ENCODE results near the gene PCNA. TPM values are rescaled to one million over a fixed set of nuclear protein-coding genes. Genes with fewer than 3 reads are reported as not detected.

Gene PCNA
- total RNA-seq, 4 donors from 2014 or later = 21.9 to 60.0 (median 54.1) TPM

DNA sequence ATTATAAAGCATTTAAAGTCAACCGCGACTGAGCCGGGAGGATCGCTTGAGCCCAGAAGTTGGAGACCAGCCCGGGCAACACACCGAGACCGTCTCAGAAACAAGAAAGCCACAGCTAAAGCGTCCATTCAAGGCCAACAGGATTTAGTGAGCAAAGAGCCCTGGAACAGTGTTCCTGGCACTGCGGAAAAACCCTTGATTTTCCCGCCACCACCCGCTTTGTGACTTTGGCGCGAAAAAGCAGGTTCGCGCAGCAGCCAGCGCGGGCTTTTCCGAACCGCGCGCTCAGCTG lies 669 bp downstream of the PCNA start:
- 0% methylated on average over 6 of the region's 21 CpGs for WGBS
- TF ChIP-seq POLR2A (IDR thresholded peaks at IDR 0.05) (no peak), POLR2AphosphoS5 (IDR thresholded peaks at IDR 0.05) (no peak), EP300 (IDR thresholded peaks at IDR 0.05) (no peak)
- TF ChIP-seq, protein P1, sequence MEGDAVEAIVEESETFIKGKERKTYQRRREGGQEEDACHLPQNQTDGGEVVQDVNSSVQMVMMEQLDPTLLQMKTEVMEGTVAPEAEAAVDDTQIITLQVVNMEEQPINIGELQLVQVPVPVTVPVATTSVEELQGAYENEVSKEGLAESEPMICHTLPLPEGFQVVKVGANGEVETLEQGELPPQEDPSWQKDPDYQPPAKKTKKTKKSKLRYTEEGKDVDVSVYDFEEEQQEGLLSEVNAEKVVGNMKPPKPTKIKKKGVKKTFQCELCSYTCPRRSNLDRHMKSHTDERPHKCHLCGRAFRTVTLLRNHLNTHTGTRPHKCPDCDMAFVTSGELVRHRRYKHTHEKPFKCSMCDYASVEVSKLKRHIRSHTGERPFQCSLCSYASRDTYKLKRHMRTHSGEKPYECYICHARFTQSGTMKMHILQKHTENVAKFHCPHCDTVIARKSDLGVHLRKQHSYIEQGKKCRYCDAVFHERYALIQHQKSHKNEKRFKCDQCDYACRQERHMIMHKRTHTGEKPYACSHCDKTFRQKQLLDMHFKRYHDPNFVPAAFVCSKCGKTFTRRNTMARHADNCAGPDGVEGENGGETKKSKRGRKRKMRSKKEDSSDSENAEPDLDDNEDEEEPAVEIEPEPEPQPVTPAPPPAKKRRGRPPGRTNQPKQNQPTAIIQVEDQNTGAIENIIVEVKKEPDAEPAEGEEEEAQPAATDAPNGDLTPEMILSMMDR (IDR thresholded peaks at IDR 0.05) = no peak
- no peaks in the 10 kb centered on the region for H3K9me3 ChIP-seq

GRCh38 chr20:5118220-5119142 lies 1.3 kb downstream of the PCNA start:
- no peak for DNase-seq (ENCODE audit: low spot score in 2 of 2)
- 7% methylated on average over 23 of the region's 23 CpGs for WGBS
- H3K36me3 ChIP-seq = peaks cover 21% of the 10 kb centered on the region

More for the DNA sequence above, 669 bp downstream of the PCNA start:
- H3K27ac ChIP-seq = no peak overlapping the region
- peak overlapping the region; percentile 77 for H3K4me3 ChIP-seq
- no peaks in the 10 kb centered on the region for H3K27me3 ChIP-seq
- H3K36me3 ChIP-seq = peaks cover 21% of the 10 kb centered on the region
- H3K4me1 ChIP-seq = peaks cover 26% of the 10 kb centered on the region
- DNase-seq (ENCODE audit: low spot score in 2 of 2) = no peak

DNA sequence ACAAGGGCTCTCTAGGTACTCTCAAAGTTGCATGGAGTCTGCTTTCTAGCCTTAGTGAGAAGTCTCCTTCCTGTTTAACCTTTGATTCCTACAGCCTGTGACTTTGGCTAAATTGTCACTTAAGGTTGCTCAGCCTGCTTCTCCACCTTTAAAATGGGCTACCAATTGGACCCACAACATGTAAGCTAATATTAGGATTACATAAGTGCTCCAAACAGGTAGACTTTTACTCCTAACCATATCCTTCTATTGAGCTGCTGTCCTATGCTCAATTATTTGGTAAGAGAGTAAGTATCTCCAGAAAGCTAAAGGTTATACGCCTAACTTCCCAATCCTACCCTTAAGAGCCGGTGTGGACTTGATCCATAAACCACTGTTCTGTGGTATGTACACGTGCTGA lies 2.9 kb downstream of the PCNA start:
- Histone ChIP-seq H3K27me3 (no peaks in the 10 kb centered on the region), H3K9me3 (no peaks in the 10 kb centered on the region), H3K4me1 (peaks cover 38% of the 10 kb centered on the region), H3K27ac (no peak overlapping the region), H3K36me3 (peaks cover 21% of the 10 kb centered on the region), H3K4me3 (no peak overlapping the region)
- no peak for TF ChIP-seq EP300 (IDR thresholded peaks at IDR 0.05)
- no peak for TF ChIP-seq POLR2A (IDR thresholded peaks at IDR 0.05)
- TF ChIP-seq POLR2AphosphoS5 (IDR thresholded peaks at IDR 0.05) = no peak
- TF ChIP-seq, protein P1 (IDR thresholded peaks at IDR 0.05) = no peak
- no peak for DNase-seq (ENCODE audit: low spot score in 2 of 2)
- WGBS = 75% methylated on average over 3 of the region's 3 CpGs

More at GRCh38 chr20:5118220-5119142, 1.3 kb downstream of the PCNA start:
- Histone ChIP-seq H3K27ac (no peak overlapping the region), H3K27me3 (no peaks in the 10 kb centered on the region), H3K9me3 (no peaks in the 10 kb centered on the region), H3K4me1 (peaks cover 31% of the 10 kb centered on the region), H3K4me3 (peak overlapping the region; percentile 77)
- TF ChIP-seq, protein P1 (IDR thresholded peaks at IDR 0.05) = no peak
- TF ChIP-seq POLR2A (IDR thresholded peaks at IDR 0.05) = no peak
- no peak for TF ChIP-seq EP300 (IDR thresholded peaks at IDR 0.05)
- no peak for TF ChIP-seq POLR2AphosphoS5 (IDR thresholded peaks at IDR 0.05)

GRCh38 chr20:5114403-5114802 lies 5.4 kb downstream of the PCNA start:
- 83% methylated on average over 3 of the region's 3 CpGs for WGBS
- Histone ChIP-seq H3K4me3 (no peak overlapping the region), H3K27ac (no peak overlapping the region), H3K9me3 (no peaks in the 10 kb centered on the region), H3K27me3 (no peaks in the 10 kb centered on the region), H3K4me1 (peaks cover 33% of the 10 kb centered on the region), H3K36me3 (peaks cover 31% of the 10 kb centered on the region)
- TF ChIP-seq POLR2A (IDR thresholded peaks at IDR 0.05) = no peak
- TF ChIP-seq EP300 (IDR thresholded peaks at IDR 0.05) = no peak
- no peak for TF ChIP-seq POLR2AphosphoS5 (IDR thresholded peaks at IDR 0.05)
- TF ChIP-seq, protein P1 (IDR thresholded peaks at IDR 0.05) = no peak
- no peak for DNase-seq (ENCODE audit: low spot score in 2 of 2)

- peak overlapping the region; percentile 64 for H3K4me3 ChIP-seq
- H3K4me1 ChIP-seq = peaks cover 25% of the 10 kb centered on the region
- H3K27me3 ChIP-seq = no peaks in the 10 kb centered on the region
- H3K27ac ChIP-seq = peak overlapping the region; percentile 95
- DNase-seq (ENCODE audit: low spot score in 2 of 2) = no peak
- 46% methylated on average over 3 of the region's 3 CpGs for WGBS
- peaks cover 36% of the 10 kb centered on the region for H3K36me3 ChIP-seq
- H3K9me3 ChIP-seq = no peaks in the 10 kb centered on the region
- TF ChIP-seq EP300 (IDR thresholded peaks at IDR 0.05) (no peak), POLR2A (IDR thresholded peaks at IDR 0.05) (no peak), POLR2AphosphoS5 (IDR thresholded peaks at IDR 0.05) (no peak)
- TF ChIP-seq, protein P1 (IDR thresholded peaks at IDR 0.05) = no peak
Measured at GRCh38 chr20:5113615-5113986, 6.2 kb downstream of the PCNA start.
